Transverse colon (tissue), 4 donors: ENCODE results near the gene KLHL1. TPM values are rescaled to one million over a fixed set of nuclear protein-coding genes. Genes with fewer than 3 reads are reported as not detected.

ENCODE experiments used
- DNase-seq: peaks from one replicate; pipeline ENCODE4 v3.0.0-alpha.2; 2019
- H3K27ac ChIP-seq, 4 donors: fragments of 200-600 bp; sonication (generic); 2 replicates each; pipeline ENCODE4 v1.5.1; 2016 to 2018; ENCODE audit warnings: inconsistent platforms in 4 of 4
- H3K27me3 ChIP-seq: fragments of 200-600 bp; sonication (generic); 2 replicates; pipeline ENCODE4 v1.5.1; 2017; ENCODE audit warnings: inconsistent platforms
- H3K36me3 ChIP-seq, 4 donors: fragments of 200-600 bp; sonication (generic); 2 replicates each; pipeline ENCODE4 v1.5.1; 2017 to 2019; ENCODE audit warnings: inconsistent platforms in 4 of 4
- H3K4me1 ChIP-seq, 4 donors: fragments of 200-600 bp; sonication (generic); 2 replicates each; pipeline ENCODE4 v1.5.1; 2017 to 2020; ENCODE audit warnings: inconsistent platforms in 4 of 4
- H3K4me3 ChIP-seq, 4 donors: fragments of 200-600 bp; sonication (generic); 1 replicate in 1 of 4; 2 replicates in 3 of 4; pipeline versions ENCODE4 v1.5.1 to v1.6.1; 2017 to 2019; ENCODE audit warnings: inconsistent platforms in 4 of 4
- H3K9me3 ChIP-seq, 2 donors: fragments of 200-600 bp; sonication (generic); 2 replicates each; pipeline ENCODE4 v1.5.1; 2017 to 2019; ENCODE audit warnings: inconsistent platforms in 2 of 2
- CTCF ChIP-seq, 5 experiments: fragments of 200-600 bp in 3 of 5; fragments of 450-650 bp in 2 of 5; sonication (generic) in 3 of 5; IDR thresholded peaks; 1 replicate in 2 of 5; 2 replicates in 3 of 5; pipeline ENCODE4 v1.5.1; 2016 to 2017; ENCODE audit warnings: antibody characterized with exemption in 5 of 5, inconsistent platforms in 3 of 5, mild to moderate bottlenecking in 2 of 5, moderate library complexity in 1 of 5
- EP300 ChIP-seq: sonication (generic); formaldehyde crosslinking; IDR thresholded peaks from one replicate; pipeline ENCODE4 v1.6.1; 2017; ENCODE audit warnings: antibody characterized with exemption, low read depth
- POLR2A ChIP-seq: fragments of 450-650 bp; IDR thresholded peaks from one replicate; pipeline ENCODE4 v1.6.1; 2016; ENCODE audit warnings: antibody characterized with exemption, mild to moderate bottlenecking, moderate library complexity
- POLR2AphosphoS5 ChIP-seq, 3 donors: sonication (generic); formaldehyde crosslinking; IDR thresholded peaks; one replicate each; pipeline ENCODE4 v1.6.1; 2016; ENCODE audit warnings: antibody characterized with exemption in 3 of 3
- WGBS, 2 donors: methylation state at CpG; one replicate each; pipeline ENCODE4 v1.1.5; 2018; ENCODE audit warnings: low coverage in 1 of 2; 5-methylcytosine and 5-hydroxymethylcytosine counted together
- in situ Hi-C, 4 donors: fragments of 200-750 bp; cut with MboI; loops; one replicate each; pipeline versions ENCODE4 v1.15.0 to v1.15.1; 2017; ENCODE audit warnings: low sequenced_read_pairs in 3 of 4, low pct_ligation_motif_present in 1 of 4, low pct_unique_long_range_greater_than_20kb in 1 of 4
- intact Hi-C: fragments of 100-400 bp; cut with DNase I; formaldehyde crosslinking; loops from one replicate; pipeline ENCODE4 v1.15.1; 2023; ENCODE audit warnings: low total_unique reads
- total RNA-seq, 4 donors: library from RNA; depleted of rRNA; stranded (reverse); fragments of >200 nt; gene quantifications; one replicate each; pipeline ENCODE4 v1.1.0, GENCODE V29; 2016

Gene KLHL1
- total RNA-seq, 4 donors from 2014 or later, result 0.14 TPM; not detected in 3

DNA sequence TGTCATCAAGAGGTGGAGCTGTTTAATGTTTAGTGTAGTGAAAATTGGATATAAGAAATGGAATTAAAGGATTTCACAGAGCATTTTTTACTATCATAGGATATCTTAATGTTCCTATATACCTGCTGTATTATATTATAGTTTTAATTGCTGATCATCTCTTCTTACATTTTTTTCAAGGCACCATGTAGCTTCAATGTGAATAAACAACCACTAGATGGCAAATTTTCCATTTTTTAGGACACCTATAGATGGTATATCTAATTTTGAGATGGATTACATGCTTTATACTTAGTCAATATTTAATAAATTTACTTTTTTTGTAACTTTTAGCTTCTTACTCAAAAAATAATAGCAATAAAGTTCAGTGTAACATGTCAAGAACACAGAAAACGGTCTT, 9.6 kb downstream of the KLHL1 start:
- H3K27ac ChIP-seq, result no peak overlapping the region
- peak in 3 of 5 experiments; percentile 11 to 22 (median 17) for TF ChIP-seq CTCF (IDR thresholded peaks at IDR 0.05)
- TF ChIP-seq EP300, result no peak
- intact Hi-C loops, result no loop called here
- H3K4me1 ChIP-seq, result no peaks in the 10 kb centered on the region
- no peak overlapping the region for H3K4me3 ChIP-seq
- no peak for DNase-seq
- no peaks in the 10 kb centered on the region for H3K9me3 ChIP-seq
- 38% methylated on average over 1 of the region's 1 CpG for WGBS, 2 donors
- H3K36me3 ChIP-seq, result no peaks in the 10 kb centered on the region
- no peaks in the 10 kb centered on the region for H3K27me3 ChIP-seq
- in situ Hi-C loops, result no loop called here

DNA sequence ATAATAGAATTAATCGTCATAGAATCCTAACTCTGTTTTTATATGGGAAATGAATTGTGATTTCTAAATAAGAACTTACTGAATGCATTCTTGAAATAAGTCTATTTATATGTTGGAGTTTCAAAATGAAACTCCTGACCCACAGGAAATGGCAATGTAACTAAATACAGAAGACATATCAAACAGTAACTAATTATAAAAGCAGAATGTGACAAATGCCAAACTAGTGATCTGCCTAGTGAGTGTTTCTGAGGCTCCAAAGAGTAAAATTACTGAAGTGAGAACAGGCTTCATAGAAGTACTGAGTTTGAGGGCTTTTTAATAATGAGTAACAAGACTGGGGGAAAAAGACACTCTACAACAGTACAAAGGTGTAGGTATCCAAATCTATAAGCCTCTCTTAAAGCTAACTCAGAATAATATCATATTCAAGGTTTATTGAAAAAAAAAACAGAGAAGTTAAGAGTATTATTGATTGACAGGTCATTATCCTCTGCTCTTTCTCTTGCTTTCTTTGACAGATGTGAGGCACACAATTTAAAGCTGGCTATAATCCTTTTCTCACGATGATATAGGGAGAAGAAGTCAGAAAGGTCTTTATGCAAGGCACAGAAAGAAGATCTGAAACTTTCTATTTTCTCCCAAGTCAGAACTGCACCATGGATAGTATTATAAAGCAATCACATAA, 18.1 kb downstream of the KLHL1 start:
- TF ChIP-seq POLR2A, result no peak
- TF ChIP-seq CTCF (IDR thresholded peaks at IDR 0.05), result no peak
- TF ChIP-seq EP300, result no peak
- TF ChIP-seq POLR2AphosphoS5 (IDR thresholded peaks at IDR 0.05), result no peak
- Histone ChIP-seq H3K9me3 (no peaks in the 10 kb centered on the region), H3K27me3 (no peaks in the 10 kb centered on the region), H3K36me3 (no peaks in the 10 kb centered on the region), H3K27ac (no peak overlapping the region), H3K4me3 (no peak overlapping the region), H3K4me1 (no peaks in the 10 kb centered on the region)
- DNase-seq, result no peak
- in situ Hi-C loops, result no loop called here
- intact Hi-C loops, result no loop called here
- WGBS, 2 donors, result 77 to 80% methylated on average over 2 of the region's 2 CpGs

DNA sequence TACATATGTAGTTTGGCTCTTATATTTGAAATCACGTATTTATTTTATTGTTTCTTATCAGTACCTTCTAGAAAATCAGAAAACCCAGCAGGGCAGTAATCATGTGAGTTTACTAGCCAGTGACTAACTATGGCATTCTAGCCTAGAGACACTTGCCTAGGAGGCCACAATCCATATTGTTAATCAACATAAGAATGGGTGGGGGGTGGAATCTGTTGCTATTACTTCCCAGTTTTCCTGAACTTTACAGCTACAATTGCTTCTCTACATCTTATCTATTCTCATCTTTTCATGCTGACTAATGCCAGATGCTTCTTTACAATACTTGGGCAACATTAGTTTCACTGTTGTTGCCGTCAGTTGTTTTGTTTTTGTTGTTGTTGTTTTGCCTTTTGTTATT, 19.3 kb downstream of the KLHL1 start:
- no peak for TF ChIP-seq POLR2A
- TF ChIP-seq POLR2AphosphoS5 (IDR thresholded peaks at IDR 0.05), result no peak
- TF ChIP-seq CTCF (IDR thresholded peaks at IDR 0.05), result no peak
- TF ChIP-seq EP300, result no peak
- intact Hi-C loops (no loop called here), in situ Hi-C loops (no loop called here)
- DNase-seq, result no peak
- Histone ChIP-seq H3K27ac (no peak overlapping the region), H3K9me3 (no peaks in the 10 kb centered on the region), H3K4me1 (no peaks in the 10 kb centered on the region), H3K36me3 (no peaks in the 10 kb centered on the region), H3K27me3 (no peaks in the 10 kb centered on the region), H3K4me3 (no peak overlapping the region)
- 64 to 66% methylated on average over 2 of the region's 2 CpGs for WGBS, 2 donors

DNA sequence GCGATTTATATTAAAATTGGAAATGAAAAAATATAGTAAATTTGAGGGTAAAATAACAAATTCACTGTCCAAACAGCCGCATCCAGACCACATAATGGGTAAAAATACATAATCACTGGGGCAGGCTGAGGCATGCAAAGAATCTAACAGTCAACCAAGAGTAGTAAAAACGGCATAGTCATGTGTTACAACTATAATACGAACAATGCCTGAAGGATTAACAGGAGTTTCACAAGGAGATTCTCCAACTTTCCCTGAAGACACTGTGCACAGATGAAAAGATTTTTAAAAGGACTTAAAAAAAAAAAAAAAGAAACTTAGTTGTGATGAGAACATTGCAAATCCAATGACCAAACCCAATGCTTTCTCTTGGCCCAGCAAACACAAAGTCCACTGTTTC, 21.0 kb downstream of the KLHL1 start:
- Histone ChIP-seq H3K27ac (no peak overlapping the region), H3K4me1 (no peaks in the 10 kb centered on the region), H3K36me3 (no peaks in the 10 kb centered on the region), H3K27me3 (no peaks in the 10 kb centered on the region), H3K4me3 (no peak overlapping the region), H3K9me3 (no peaks in the 10 kb centered on the region)
- no peak for DNase-seq
- TF ChIP-seq POLR2AphosphoS5 (IDR thresholded peaks at IDR 0.05) (no peak), EP300 (no peak), POLR2A (no peak), CTCF (IDR thresholded peaks at IDR 0.05) (no peak)
- intact Hi-C loops, result no loop called here
- in situ Hi-C loops, result no loop called here
- 59 to 73% methylated on average over 4 of the region's 4 CpGs for WGBS, 2 donors
